HuH-7.5 (cell line): ENCODE measurements around the gene TRIM3.

ENCODE experiments used
- DNase-seq: peaks from one replicate; pipeline ENCODE4 v3.0.0; 2011; ENCODE audit warnings: low spot score

The TRIM3 gene

DNA sequence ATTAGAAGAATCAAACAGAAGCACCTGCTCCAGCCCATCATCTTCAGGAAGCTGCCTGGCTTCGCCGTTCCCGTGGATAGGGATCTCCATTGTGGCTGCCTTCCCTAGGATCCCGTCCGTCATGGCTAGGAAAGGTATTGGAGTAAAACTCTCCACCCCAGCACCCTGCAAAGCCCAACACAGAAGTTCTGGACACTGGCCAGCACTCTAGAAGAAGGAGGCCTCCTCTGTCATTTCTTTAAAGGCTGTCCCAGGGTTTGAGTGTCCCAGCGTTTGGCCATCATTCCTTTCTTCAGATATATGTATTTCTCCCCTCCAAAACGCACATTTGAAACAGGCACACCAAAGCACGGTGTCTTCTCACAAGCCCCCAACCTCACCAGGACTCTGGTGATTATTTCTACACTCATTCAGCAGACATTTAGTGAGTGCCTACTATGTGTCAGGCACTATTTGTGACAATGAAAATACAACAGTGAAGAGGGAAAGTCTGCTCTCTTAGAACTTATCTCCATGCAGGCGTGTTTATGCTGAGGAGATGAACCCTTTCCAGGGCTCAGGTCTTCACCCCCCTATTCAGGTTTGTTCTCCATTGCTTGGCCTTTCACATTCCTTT is 6.7 kb upstream of the TRIM3 start:
- no peak for DNase-seq

DNA sequence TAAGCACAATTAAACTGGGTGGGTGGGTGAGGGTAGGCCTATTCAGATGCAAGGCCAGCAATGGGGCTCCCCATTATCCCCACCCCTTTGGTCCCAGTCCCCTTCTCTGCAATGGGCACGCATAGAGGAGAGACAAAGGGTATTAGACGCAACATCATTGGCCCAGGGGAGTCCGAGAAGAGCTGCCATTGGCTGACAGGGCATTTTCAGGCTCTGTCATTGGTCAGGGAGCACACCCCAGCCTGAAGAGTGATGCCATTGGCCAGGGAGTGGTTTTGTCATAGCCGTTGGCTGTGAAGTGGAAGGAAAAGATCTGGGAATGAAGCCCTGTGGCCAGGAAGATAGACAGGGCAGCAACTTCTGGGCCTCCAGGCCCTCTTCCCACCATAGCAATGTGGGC is 2.8 kb upstream of the TRIM3 start:
- DNase-seq: no peak

DNA sequence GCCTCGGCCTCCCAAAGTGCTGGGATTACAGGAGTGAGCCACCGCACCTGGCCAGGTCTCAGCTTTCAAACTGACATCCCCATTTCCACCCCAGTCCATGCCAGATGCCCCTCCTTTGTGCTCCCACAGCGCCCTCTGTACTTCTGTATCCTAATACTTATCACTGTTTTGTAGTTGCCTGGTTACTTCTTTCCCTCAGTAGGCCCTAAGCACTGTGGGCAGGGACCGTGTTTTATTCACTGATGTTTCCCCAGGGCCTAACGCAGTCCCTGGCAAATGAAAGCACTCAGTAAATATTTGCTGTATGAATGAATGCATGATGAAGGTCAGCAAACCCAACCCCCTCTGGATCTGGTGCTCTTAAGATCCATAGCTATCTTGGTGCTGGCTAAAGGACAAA is 2.2 kb upstream of the TRIM3 start:
- no peak for DNase-seq

DNA sequence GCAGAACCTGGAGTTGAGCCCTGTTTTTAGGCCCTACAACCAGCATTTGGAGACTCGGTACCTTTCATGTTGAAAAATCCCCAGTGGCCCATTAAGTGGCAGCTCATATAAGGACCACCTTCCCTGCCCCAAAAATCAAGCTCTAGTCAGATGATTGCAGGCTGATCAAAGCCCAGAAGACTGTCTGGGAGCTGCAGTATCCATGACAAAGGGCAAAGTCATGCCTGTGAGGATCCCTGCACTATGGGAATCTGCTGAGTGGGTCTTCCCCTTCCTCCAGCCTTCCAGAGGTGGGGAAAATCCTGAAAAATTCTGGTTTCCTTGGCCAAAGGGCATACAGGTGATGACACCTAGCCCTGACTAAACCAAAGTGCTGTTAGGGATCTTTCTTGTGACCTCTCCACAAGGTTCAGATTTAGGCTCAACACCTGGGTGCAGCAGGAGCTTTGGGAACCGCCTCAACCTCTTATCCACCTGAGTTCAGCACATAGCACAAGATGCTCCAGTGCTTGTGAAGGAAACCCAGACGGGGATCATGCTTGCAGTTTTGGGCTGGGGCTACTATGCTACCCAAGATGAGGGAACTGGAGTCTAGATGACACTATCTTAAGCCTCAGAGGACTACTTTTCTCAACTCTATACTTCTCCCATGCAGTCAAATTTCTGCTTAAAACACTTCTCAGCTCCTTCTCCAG is 1.2 kb upstream of the TRIM3 start:
- no peak for DNase-seq

DNA sequence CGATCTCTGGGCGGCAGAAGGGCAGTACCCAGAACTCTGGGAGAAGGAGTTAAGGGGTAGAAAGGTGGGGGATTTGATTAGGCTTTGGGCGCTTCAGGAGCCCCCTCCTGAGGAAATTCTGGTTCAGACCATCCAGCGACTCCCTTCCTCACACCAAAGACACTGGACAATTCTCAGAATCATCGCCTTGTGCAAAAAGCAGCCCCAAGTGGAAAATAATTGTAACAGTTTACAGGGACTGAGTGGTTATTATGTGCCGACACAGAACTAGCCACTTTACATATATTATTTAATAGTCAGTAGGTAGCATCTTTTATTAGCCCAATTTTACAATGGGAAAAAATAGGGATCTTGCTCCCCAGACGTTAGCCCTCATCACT is 662 bp upstream of the TRIM3 start:
- no peak for DNase-seq

DNA sequence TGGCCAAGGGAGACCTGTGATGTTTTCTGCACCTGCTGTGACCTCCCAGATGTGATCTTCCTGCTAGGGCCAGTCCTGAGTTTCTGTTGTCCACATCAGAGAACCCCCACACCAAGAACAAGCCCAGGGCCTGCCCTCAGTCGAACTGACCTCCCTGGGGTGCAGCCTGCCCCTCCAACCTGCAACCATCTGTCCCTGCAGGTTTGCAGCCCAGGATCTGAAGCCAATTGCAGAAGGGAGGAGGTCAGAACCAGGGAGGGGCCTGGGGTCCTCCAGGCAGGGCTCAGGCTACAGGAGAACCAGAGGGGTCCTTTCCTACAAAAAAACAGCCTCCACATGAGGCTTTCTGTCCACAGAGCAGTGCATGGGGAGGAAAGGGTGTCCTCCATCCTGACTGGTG is 807 bp downstream of the TRIM3 start:
- no peak for DNase-seq

DNA sequence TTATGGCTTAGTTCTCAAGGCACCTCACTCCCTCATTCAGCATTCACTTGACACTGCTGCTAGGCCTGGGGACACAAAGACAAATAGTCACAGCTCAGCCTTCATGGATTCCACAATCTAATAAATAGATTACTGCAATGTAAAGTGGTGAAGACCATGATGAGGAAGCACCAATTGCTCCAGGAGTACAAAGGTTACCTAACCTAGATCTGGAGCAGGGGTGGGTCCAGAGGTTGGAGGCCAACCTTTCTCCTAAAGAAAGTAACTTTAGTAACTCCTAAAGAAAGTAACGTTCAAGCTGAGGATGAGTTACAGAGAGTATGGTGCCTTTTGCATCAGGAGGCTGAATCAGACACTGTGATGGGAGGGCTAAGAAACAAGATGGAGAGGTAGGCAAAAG is 4.1 kb downstream of the TRIM3 start:
- DNase-seq: no peak

DNA sequence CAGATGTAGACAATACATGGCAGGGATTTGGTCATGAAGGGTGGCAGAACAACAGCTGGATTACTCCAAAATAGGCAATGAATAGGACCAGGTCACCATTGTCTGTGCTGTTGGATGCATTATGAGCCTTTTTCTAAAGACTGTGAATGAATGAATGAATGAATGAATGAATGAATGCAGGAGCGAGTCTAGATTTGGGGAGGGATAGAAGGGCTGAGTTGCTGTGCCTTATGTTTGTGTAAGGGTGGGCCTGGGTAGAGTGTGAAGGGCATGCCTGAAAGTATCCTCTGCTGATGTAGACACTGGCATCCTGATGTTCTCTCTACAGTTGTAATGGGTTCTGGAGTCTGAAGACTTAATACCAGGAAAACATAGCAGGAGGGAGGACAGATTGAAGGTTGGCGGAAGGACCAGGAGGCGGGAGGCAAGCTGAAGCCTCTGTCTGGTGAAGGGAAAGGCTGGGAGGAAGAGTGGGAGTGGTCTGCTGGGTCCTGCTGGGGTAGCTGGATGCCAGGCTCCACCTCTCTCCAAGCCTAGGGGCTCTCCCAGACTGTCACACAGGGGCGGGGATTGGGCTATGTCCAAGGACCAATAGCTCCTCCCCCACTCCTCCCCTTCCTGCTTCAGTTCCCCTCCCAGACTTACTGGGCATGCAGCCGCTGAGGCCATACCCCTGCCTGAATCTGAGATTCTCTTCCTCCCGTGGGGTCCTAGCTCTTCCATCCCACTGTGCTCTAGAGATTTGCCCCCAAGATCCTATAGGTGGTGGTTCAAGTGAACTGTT is 4.8 kb downstream of the TRIM3 start:
- DNase-seq: peak; percentile 53

DNA sequence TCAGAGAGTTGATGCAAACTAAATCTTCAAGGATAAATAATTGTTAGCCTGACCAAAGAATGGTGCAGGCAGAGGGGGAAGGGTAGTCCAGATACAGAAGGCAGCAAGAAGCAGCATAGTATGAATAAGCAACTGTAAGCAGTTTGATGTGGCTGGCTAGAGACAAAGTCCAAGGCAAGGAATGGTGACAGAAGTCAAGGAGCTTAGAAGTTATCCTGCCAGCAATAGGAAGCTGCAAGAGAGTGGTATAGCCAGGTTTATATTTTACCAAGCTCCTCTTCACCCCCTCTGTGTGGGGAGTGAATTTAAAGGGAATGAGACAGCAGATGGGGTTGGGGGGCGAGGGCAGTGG is 14.7 kb downstream of the TRIM3 start:
- DNase-seq: no peak

DNA sequence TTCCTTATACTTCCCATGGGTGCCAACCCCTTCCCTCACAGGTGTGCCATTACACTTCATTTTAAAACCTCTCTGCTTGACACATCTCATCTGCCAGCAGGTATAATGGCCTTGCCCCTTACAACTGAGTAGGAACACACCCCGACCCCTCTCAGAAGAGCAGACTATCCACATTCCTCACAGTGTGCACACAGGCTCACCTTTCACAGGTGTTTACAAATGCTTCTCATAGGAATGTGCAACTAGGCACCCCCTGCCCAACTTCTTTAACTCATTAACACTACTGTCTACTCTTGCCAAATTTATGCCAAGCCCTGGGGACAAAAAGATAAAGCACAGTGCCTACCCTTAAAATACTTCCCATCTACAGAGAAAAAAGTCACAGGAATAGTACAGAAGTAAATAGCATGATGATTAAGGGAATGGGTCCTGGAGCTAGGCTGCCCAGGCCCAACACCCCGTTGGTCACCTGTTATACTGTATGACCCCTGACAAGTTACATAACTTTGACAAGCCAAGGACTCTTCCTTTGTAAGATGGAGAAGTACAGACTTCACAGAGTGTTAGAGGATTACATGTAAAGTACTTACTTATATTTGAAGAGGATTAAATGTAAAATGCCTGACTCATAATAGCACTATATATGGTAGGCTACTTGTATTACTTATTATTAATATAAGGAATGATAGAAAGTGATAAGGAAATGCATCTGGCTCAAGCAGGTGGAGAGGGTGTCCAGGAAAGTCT is 15.2 kb downstream of the TRIM3 start:
- DNase-seq: no peak

DNA sequence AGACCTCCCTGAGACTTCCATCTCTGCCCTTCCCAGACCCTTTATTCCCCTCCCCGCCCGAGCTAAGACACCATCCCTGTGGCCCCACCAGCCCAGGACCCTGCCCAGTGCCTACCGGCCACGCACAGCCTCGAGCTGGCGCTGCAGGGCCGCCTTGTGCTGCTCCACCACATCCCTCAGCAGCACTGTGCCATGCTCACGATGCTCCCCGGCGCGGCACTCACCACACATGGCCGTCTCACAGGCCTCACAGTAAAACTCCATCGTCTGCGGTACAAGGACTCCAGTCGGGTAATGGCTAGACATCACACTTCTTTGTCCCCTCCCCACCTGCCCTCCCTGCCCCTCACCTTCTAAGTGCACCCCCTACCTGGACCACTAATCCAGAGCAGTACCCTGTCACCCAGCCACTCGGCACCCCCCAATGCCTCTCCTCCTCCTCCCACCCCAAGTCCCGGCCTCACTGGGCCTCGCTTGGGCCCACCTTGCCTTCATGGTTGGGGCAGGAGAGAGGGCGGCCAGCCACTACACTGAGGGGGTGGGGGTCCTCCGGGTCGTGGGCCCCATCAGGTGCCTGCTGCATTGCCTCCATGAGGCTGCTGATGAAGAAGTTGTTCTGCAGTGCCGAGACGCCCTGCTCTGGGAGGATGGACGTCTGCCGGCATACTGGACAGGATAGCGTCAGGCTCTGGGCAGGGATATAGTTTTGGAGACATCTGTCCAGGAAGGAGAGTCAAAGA is 16.0 kb downstream of the TRIM3 start:
- no peak for DNase-seq

DNA sequence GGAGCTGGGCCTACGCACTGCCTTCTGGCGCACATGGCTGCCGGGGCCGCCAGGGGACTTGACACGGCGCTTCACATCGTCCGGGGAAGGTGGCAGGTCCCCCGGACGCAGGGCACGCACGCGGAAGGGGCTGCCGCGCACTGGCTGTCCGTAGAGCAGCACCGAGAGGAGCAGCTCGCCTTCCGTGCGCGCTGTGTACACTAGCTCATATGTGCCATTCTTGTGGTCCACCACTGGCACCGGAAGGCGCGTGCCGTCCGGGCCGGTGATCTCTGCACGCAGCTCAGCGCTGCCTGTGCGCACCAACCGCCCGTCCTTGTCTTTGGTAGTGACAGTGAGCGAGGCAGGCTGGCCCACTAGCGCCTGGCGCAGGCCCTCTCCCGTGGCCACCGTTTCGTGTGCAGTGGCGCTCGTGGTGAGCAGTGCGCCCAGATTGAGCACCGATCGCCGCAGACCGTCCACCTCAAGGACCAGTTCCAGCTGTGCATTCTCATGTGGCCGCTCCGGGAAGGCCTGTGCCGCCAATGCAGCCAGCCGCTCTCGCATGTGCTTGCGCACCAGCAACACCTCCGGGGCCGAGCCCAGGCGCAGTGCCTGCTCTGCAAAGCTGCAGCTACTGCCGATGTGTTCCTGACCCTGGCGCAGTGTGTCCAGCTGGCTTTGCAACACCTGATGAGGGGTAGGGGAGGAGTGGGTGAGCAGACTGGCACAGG is 17.2 kb downstream of the TRIM3 start:
- no peak for DNase-seq

DNA sequence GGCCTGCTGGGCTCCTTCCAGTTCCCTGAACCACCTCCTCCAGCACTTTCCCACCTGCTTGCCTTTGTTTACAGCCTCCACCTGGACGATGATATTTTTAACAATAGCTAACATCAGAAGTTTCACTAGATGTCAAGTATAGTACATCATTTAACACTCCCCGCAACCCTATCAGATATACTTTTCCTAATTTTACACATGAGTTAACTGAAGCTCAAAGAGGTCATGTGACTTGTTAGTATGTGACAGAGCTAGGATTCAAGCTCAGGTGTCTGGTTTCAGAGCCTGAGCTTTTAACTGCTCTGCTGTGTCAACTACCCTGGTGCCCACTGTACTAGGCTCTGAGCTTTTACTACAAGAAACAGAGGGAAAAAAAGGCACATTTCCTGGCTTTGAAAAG is 18.7 kb downstream of the TRIM3 start:
- no peak for DNase-seq

DNA sequence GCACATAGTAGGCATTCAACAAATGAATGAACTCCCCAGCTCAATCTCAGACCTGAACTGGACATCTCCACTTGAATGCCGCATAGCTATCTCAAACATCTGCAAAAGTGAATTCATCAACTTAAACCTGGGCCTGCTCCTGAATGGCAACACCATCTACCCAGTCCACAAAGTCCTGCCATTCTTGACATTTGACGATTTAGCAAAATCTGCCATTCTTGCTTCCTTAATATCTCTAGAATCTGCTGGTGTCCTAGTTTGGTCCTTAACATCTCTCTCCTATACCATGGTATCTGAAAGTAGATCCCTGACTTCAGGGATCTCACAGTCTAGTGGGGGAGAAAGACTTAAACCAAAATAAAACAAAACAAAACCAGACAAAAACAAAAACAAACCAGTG is 20.6 kb downstream of the TRIM3 start:
- DNase-seq: no peak

DNA sequence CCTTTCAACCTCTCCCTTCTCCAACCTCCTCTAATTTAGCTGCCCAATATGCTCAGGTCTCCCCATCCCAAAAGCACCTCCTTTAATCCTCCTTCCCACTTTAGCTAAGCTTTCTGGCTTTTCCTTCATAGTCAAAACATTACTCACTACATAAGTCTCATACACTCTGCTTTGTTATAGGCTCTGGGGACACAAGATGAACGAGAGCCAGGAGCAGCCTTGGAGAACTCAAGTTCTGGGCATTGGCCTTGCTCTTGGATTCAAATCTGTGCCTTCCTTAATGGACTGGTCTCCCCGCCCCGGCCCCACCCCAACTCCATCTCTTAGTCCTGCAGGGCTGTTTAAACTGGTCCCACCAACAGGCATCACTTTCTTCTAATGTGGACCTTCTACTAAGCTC is 21.5 kb downstream of the TRIM3 start:
- DNase-seq: no peak

DNA sequence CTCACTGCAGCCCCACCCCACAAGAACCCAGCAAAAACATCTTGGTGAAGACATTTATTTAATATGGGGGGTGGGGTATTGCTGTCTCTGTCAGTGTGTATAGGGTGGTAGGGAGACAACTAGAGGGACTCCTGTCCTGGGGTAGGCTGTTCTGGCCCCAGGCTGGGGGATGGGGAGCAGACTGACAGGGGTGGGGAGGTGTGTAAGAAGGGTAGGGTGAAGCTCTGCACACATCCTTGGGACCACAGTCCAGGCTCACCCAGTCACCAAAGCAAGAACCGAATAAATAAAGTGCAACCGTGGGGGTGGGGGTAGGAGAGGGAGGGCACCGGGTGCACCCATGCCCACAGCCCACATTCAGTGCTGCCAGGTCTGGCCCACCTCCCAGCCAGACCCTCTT is 25.2 kb downstream of the TRIM3 start:
- DNase-seq: no peak

DNA sequence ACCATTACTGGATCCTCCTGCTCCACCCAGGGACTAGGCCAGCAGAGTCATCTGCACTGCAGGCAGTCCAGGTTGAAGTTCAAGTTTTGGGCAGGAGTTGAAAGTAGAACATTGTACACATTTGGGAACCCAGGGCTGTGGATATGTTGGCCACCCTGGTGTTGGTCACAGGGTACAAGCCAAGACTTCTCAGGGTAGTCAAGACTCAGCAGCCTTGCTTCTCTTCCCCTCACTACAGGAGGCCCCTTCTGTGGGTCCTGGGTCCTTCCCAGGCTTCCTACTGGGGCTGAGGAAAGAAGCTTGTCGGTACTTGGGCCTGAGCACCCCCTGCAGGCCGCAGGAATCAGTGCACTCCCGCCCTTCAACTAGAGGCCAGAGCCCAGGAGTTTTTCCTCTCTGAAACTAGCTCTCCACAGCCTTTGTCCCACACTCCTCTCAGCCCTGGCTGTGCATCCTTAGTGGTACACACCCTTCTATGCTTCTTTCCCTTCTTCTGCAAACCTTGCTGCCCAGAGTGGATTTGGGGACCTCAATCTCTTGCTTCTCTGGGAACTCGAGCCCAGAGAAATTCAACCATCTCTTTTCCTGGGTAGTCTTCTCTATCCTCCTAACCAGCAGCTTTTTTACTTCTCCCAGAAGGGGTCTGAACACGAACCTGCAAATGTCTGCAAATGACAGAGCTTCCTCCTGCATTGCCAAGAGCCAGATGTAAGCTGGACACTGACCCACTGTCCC is 30.3 kb downstream of the TRIM3 start:
- peak; percentile 67 for DNase-seq

DNA sequence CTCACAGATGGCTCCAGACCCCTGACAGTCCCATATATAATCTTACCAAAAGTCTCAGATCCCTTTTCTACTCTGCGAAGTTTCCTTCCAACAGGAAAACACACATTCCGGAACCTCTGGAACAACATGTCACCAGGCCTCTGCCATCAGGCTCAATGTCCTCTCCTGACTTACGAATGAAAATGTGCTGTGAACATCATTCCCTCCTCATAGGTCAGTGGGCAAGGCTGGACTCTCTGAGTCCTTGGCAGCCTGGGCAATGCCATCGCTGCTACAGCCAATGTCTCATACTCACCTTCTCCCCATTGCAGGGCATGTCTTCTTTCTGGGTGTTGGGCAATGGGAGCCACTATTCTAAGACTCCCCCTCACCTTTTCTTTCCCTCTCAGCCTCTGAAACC is 31.3 kb downstream of the TRIM3 start:
- no peak for DNase-seq

DNA sequence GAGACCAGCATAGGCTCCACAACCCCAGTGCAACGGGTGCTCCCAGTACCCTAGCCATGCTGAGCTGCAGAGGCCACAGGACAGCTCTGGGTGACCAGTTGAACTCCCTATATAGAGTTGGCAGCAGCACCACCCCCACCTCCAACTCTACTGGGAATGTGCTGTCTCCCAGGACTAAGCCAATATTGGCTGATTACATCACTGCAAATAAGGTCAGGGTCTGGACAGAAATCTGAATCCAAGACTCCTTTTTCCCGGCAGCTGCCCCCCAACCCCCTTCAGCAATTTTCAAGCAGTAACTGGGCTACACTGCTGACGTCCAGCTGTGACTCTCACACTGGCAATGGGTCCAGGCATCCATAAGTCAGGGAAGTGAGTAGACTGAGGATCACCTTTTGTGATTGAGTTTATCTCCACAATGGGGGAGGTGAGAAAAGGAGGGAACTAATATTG is 32.8 kb downstream of the TRIM3 start, which contains the start of gene HPX:
Gene HPX, minus strand, starts transcription at position 82 of the 453 bp plus-strand sequence. Its CDS starts 24 bp downstream, at position 58.
- peak; percentile 41 for DNase-seq

DNA sequence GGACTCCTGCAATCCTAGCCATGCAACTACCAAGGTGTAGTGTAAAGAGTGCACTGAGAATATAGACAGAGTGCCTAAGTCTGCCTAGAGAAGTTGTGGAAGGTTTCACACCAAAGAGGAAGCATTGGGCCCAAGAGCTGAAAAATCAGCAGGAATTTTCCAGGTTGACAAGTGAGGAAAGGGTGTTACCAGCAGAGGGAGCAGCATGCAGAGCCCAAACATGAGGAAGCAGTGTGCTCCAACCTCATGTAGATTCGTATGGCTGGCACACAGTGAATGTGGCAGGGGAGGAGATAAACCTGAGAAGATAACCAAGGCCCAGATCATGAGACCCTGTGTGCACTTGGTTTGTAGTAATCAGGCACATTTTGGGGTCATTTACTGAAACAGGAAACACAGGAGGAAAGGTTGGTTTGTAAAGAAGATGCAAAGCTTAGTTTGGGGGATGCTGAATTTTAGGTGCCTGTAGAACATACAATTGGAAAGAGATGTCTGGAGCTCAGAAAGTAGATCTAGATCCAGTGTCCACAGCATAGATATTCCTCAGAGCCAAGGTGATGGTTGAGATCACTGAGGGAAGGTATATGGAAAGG is 34.7 kb downstream of the TRIM3 start:
- peak; percentile 49 for DNase-seq
